PFSK-1 (cell line): ENCODE results near the gene STK24.

Experiments
- FOXP2 ChIP-seq: optimal IDR thresholded peaks from 2 replicates; pipeline ENCODE3; 2011; ENCODE audit warnings: borderline replicate concordance, control low read depth, inconsistent platforms; ENCODE audit not compliant: insufficient read depth; ENCODE audit errors: extremely low read length, extremely low read depth
- POLR2AphosphoS5 ChIP-seq: IDR thresholded peaks from 2 replicates; pipeline ENCODE4 v1.6.1; 2012; ENCODE audit warnings: low read depth, mild to moderate bottlenecking, control low read depth, low read length, moderate library complexity
- REST ChIP-seq, 2 experiments: IDR thresholded peaks; 2 replicates each; pipeline versions ENCODE4 v1.6.1 to v1.8.0; 2011 to 2012; ENCODE audit warnings: low read depth in 2 of 2, low read length in 2 of 2, control low read depth in 1 of 2, inconsistent platforms in 1 of 2, mild to moderate bottlenecking in 1 of 2, moderate library complexity in 1 of 2; ENCODE audit not compliant: insufficient read depth in 1 of 2
- SIN3A ChIP-seq: IDR thresholded peaks from 2 replicates; pipeline ENCODE4 v1.6.1; 2012; ENCODE audit warnings: mild to moderate bottlenecking, low read length, moderate library complexity, borderline replicate concordance; ENCODE audit not compliant: insufficient read depth
- TAF1 ChIP-seq: IDR thresholded peaks from 2 replicates; pipeline ENCODE4 v1.6.1; 2012; ENCODE audit warnings: low read length, control low read depth, borderline replicate concordance; ENCODE audit not compliant: insufficient read depth

STK24 gene

DNA sequence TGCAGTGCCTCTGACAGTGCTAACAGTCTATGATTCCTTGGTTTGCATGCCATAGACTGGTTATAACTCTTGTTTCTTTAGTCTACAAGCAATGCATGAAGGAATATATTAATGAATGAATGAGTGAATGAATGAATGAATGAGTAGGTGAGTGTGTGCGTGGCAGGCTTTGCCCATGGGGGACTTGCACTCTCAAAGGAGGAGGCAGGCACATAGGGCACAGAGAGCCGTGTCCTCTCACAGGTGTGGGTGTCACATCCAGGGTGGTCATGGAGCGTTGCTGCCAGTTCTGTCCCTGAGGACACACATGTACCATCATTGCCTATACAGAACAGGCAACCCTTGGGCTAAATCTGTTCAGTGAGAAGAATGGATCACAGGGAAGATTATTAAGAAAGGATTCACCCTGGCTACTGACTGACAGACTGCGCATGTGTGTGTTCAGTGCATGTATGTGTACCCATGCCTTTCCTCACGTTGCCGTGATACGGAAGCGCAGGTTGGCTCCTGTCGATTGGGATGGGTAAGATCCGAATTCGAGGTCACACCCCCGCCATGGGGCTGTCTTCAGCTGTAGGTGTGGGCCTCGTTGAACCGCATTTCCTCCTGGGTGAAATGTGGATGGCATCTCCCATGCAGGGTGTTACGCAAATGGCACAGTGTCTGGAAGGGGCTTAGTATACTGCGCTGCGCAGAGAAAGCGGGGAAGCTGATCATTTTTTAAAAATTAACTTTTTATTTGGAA, 161.4 kb downstream of the STK24 start:
- TF ChIP-seq TAF1 (no peak), REST (IDR thresholded peaks at IDR 0.05; ENCODE audit: insufficient read depth in 1 of 2, low read depth in 2 of 2, low read length in 2 of 2) (no peak), FOXP2 (no peak), POLR2AphosphoS5 (no peak), SIN3A (no peak)

- TF ChIP-seq TAF1 (no peak), FOXP2 (no peak), SIN3A (no peak), REST (IDR thresholded peaks at IDR 0.05; ENCODE audit: insufficient read depth in 1 of 2, low read depth in 2 of 2, low read length in 2 of 2) (no peak), POLR2AphosphoS5 (no peak)
These were observed 163.1 kb downstream of the STK24 start for GRCh38 chr13:98413796-98414195.

GRCh38 chr13:98411617-98412265, 165.2 kb downstream of the STK24 start:
- TF ChIP-seq REST (IDR thresholded peaks at IDR 0.05; ENCODE audit: insufficient read depth in 1 of 2, low read depth in 2 of 2, low read length in 2 of 2) = no peak
- no peak for TF ChIP-seq TAF1
- TF ChIP-seq FOXP2 = no peak
- no peak for TF ChIP-seq SIN3A
- no peak for TF ChIP-seq POLR2AphosphoS5

DNA sequence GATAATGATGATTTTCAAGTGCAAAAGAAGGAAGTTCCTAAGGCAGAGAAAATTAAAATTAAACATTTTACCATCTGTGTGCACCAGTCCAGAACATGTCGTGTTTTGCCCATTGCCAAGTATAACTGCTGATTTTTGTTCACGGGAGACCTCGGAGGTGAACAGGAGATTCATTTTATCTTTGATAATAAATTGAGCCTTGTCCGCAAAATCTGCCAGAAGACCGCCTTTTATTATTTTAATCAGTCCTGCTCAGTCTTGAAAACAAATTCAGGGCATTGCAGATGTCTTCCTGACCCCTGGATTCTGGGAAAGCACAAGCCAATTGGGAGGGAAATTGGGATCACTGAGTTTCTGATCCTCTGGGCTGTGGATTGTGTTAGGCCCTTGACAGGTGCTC, 165.9 kb downstream of the STK24 start:
- TF ChIP-seq SIN3A (no peak), FOXP2 (no peak), REST (IDR thresholded peaks at IDR 0.05; ENCODE audit: insufficient read depth in 1 of 2, low read depth in 2 of 2, low read length in 2 of 2) (no peak), POLR2AphosphoS5 (no peak), TAF1 (no peak)
